Activated naive CD8-positive, alpha-beta T cell treated with anti-CD3 and anti-CD28 coated beads, Interleukin-2, amount 10 ng/mL, durations not matched to agents 7 days and 5 days (primary cell): ENCODE data around the gene ASAH2B. TPM values are rescaled to one million over a fixed set of nuclear protein-coding genes. Genes with fewer than 3 reads are reported as not detected.

ENCODE experiments used
- total RNA-seq, 2 experiments: library from RNA; stranded (reverse); gene quantifications; one replicate each; pipeline ENCODE4 v1.2.3, GENCODE V29; 2021

ASAH2B gene
- total RNA-seq, 2 experiments from 2014 or later = 4.2 to 4.4 TPM

Other genes starting within 250 kb of the ASAH2B start
- gene SGMS1, start 116.0 kb upstream of the ASAH2B start, total RNA-seq = 10 to 100 TPM; 20.4 to 21.0 TPM
- gene A1CF, start 145.7 kb downstream of the ASAH2B start, total RNA-seq = not detected